Skin epidermis (tissue), 12 donors: ENCODE measurements around the gene TEX2.

Source experiments
- H3K27ac ChIP-seq, 21 experiments: fragments of 200-600 bp; sonication (generic) in 11 of 21; one replicate each; pipeline ENCODE4 v1.5.0; 2020; ENCODE audit warnings: mild to moderate bottlenecking in 3 of 21, inconsistent platforms in 2 of 21, moderate library complexity in 2 of 21
- H3K4me3 ChIP-seq, 7 experiments: fragments of 200-600 bp; sonication (generic) in 2 of 7; one replicate each; pipeline ENCODE4 v1.5.0; 2020; ENCODE audit warnings: inconsistent platforms in 2 of 7, mild to moderate bottlenecking in 2 of 7, moderate library complexity in 1 of 7

Gene TEX2, protein sequence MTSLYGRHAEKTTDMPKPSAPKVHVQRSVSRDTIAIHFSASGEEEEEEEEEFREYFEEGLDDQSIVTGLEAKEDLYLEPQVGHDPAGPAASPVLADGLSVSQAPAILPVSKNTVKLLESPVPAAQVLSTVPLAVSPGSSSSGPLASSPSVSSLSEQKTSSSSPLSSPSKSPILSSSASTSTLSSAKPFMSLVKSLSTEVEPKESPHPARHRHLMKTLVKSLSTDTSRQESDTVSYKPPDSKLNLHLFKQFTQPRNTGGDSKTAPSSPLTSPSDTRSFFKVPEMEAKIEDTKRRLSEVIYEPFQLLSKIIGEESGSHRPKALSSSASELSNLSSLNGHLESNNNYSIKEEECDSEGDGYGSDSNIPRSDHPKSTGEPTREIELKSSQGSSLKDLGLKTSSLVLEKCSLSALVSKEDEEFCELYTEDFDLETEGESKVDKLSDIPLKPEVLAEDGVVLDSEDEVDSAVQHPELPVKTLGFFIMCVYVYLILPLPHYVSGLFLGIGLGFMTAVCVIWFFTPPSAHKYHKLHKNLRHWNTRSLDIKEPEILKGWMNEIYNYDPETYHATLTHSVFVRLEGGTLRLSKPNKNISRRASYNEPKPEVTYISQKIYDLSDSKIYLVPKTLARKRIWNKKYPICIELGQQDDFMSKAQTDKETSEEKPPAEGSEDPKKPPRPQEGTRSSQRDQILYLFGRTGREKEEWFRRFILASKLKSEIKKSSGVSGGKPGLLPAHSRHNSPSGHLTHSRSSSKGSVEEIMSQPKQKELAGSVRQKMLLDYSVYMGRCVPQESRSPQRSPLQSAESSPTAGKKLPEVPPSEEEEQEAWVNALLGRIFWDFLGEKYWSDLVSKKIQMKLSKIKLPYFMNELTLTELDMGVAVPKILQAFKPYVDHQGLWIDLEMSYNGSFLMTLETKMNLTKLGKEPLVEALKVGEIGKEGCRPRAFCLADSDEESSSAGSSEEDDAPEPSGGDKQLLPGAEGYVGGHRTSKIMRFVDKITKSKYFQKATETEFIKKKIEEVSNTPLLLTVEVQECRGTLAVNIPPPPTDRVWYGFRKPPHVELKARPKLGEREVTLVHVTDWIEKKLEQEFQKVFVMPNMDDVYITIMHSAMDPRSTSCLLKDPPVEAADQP

DNA sequence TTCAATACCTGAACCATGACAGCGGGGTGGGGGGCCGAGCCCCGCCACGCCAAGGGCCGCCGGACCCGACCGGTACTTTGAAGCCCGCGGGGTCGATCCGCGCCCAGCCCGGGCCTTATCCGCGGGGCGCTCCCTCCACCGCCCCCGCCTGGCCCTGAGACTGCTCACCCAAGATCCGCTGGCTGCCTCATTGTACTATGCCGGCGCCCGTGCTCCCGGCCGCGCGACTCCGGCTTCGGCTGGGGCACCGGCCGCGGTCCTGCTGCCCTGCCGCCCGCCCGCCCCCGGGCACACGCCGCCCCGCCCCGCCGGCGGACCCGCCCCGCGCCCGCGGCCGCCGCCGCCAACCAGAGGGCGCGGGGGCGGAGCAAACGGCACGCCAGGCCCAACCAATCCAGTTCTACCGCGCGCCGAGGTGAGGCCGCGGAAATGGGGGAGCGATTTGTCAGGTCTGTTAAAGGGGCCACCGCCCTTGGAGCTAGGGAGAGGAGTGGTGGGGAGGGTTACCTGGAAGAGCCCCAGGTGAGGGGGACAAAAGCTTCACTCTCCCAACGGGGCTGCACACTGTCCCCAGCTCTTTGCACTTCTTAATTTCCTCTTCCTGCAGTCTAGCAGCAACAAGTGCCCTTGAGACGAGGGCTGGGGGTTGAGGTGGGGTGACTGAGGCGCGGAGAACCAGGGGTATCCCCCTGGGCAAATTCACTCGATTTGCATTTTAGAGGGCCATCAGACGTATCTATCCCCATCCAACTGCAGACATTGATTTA, at the start of gene TEX2:
Gene TEX2 (minus strand): TSS at position 261 of the 767 bp plus-strand sequence. CDS start 49,043 bp downstream, outside the sequence.
- H3K27ac ChIP-seq = peak within 1 kb of the TSS; percentile 69 to 94 (median 90)
- peak within 1 kb of the TSS; percentile 74 to 100 (median 97) for H3K4me3 ChIP-seq

DNA sequence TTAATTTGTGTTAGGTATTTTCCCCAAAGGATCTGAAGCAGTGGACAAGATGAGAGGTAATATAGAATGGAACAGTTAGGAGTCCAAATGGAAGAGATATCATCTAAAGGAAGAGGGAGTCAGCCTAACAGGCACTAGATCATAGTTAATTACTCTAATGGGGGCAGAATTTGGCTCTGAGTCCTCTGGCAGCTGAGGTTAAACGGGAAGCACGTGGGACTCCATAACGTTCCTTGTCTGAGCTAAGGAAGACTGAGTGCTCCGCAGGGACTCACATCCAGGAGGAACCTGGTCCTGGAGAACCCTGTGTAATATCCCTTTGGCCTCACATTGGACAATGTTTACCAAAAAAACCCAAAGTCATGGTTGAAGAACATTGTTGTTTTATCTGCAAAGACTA, 46.6 kb upstream of the TEX2 start:
- Histone ChIP-seq H3K4me3 (no peak overlapping the region), H3K27ac (peak overlapping the region in 1 of 21 experiments; percentile 12)

DNA sequence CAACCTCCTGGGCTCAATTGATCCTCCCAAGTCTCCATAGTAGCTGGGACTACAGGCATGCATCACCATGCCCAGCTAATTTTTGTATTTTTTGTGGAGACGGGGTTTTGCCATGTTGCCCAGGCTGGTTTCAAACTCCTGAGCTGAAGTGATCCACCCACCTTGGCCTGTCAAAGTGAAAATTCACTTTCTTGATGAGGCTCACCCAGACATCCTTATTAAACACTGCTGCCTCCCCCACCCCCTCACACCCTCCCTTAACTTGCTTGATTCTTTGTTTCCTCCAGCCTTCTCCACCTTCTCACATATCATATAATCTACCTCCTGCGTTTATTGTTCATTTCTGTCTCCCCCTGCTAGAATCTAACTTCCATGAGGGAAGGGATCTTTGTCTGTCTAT, 46.0 kb upstream of the TEX2 start:
- no peak overlapping the region for H3K4me3 ChIP-seq

DNA sequence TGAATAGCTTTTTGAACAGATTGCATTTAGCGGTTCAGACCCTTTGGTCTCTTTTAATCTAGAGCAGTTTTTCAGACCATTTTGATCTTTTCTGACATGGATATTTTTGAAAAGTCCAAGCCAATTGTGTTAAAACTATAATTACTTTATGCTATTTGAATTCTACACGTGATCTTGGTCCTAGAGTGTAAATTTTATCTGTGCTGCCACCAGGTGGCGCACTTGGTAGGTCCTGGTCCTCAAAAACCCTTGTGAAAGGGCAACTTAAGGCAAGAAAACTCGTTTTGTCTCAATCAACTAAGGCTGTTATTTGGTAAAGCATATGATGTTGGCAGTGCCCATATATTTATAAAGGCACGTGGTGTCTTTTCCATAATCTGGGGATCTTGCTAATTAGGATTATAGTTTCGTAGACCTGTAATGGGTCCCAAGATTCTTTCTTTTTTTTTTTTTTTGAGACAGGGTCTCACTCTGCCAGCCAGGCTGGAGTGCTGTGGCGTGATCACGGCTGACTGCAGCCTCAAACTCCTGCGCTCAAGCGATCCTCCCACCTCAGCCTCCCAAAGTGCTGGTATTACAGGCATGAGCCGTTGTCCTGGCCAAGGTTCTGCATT, 43.9 kb upstream of the TEX2 start:
- H3K4me3 ChIP-seq = no peak overlapping the region

More for the DNA sequence above, 46.0 kb upstream of the TEX2 start:
- no peak overlapping the region for H3K27ac ChIP-seq

DNA sequence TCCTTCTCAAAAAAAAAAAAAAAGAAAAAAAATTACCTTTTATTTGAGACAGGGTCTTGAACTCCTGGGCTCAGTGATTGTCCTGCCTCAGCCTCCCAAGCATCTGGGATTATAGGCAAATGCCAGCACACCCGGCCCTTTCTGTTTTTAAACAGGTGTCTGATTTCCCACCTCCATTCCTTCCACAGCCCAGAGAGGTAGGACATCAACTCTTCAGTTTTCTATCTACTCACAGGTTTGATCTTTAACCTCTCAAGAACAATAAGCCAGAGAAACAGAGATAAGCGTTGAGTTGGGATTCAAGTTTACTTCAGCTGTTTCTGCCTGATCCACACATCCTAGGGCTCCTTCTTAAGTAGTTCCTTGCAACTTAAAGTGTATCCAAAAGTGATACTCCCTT, 41.5 kb upstream of the TEX2 start:
- Histone ChIP-seq H3K27ac (no peak overlapping the region), H3K4me3 (no peak overlapping the region)

More for the DNA sequence above, 43.9 kb upstream of the TEX2 start:
- no peak overlapping the region for H3K27ac ChIP-seq

DNA sequence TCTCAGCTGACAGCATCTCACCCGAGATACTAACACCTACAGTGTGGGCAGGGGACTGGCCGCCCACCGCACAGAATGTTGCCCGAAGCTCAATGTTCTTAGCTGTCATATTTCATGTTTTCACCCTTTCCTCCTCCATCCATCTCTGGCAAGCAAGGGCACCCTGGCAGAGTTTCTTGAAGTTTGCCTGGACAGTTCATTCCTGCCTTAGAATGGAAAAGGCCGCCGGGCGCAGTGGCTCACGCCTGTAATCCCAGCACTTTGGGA, 37.6 kb upstream of the TEX2 start:
- no peak overlapping the region for H3K27ac ChIP-seq
- H3K4me3 ChIP-seq = no peak overlapping the region

DNA sequence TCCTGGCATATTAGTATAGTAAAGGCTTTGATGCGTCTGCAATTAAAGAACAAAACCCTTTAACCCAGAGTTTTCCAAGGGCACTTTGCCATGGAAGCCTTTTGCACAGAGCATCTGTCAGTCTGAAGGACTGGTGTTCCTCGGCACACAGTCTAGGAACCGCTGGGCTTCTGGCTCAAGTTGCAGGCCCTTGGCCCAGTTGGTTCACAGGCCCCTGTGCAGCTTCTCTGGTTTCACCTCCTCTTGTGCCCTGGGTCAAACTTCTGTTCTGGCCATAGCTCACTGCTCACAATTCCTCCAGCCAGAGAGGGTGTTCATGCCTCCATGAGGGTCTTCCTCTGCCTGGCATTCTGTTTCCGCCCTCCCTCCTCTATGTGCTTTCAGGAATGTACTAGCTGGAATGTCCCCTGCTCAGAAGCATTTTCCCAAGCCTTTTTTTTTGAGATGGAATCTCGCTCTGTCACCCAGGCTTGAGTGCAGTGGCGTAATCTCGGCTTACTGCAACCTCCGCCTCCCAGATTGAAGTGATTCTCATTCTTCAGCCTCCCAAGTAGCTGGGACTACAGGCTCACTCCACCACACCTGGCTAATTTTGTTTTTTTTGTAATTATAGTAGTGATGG, 34.5 kb upstream of the TEX2 start:
- Histone ChIP-seq H3K4me3 (no peak overlapping the region), H3K27ac (no peak overlapping the region)

DNA sequence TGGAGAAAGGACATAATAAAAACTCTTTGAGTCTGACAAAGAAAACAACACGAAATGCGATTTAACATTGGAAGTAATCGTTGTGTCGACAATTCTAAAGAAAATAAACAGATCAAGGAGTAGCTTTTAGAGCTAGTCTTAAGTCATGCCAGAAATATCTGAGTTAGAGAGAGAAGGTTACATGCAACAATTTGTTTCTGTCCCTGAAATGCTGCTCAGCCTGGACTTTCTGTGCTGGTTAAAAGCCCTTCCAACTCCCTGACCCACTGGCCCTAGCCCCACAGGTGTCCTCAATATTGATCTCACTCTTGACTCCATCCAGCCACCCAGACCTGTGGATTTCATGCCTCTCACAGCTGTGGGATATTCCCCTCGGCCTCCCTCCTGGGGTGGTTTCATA, 33.2 kb upstream of the TEX2 start:
- no peak overlapping the region for H3K4me3 ChIP-seq
- H3K27ac ChIP-seq = no peak overlapping the region

DNA sequence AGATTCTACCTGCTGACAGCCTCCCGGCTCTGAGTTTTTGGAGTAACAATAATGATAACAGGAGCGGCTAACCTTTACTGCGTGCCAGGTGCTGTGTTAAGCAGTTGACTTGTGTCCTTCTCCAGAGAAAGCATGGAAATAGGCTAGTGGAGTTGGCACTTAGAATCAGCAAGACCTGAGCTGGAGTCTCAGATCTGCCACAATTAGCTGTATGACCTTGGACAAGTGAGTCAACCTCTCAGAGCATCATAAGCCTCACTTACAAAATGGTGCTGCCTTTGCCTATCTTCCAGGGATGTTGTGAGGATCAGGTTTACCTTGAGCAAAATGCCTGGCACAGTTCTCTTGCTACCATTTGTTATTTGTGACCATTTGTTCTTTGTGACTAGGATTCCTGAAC, 32.1 kb upstream of the TEX2 start:
- Histone ChIP-seq H3K27ac (no peak overlapping the region), H3K4me3 (no peak overlapping the region)

DNA sequence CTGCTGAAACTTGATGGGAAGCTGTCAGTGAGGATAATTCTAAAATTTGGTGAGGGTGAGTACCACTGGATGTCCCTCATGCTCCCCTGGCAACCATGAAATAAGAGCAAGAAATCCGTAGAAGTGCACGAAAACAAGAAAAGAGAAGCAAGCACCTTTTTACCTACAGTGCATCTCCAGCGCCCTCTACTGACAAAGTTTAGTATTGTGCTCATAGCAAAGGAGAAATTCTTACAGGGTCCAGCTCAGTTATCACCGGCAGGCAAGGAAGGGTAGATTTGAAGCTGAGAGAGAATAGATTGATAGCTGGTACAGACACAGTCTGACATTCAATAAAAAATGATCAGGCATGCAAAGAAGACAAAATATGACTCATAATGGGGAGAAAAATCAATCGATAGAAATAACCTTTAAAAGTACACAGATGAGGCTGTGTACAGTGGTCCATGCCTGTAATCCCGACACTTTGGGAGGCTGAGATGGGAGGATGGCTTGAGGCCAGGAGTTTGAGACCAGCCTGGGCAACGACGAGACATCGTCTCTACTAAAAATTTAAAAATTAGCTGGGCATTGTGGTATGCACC, 28.3 kb upstream of the TEX2 start:
- Histone ChIP-seq H3K4me3 (no peak overlapping the region), H3K27ac (no peak overlapping the region)

DNA sequence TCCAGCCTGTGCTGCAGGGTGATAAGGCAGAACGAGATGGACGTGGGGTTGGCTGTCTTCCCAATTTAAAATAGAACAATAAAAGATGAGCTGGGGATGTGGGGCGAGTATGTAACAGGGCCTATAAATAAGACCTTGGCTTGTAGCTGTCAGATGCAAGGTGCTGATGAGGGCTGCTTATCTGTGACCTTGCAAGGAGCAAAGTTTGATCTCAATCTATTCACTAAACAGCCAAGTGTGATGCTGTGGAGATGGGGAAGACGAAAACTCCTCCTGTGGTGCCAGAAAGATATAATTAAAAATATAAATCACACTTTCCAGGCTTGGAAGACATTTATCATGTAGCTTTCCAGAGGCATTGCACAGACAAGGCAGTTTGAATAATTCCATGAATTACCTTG, 26.7 kb upstream of the TEX2 start:
- Histone ChIP-seq H3K27ac (no peak overlapping the region), H3K4me3 (no peak overlapping the region)

DNA sequence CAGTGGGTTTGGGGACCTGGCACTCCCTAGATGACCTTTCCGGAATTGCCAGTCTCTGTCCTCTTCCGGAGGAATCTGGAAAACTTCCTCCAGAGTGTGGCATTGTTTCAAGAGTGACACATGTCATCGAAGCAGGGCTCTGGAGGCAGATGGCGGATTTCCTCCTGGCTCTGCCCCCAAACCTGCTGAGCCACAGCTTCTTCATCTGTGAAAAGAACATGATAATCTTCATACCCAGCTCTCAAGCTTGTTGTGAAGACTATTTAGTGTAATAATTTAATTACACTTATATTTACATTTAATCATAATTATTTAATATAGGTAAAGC, 19.7 kb upstream of the TEX2 start:
- Histone ChIP-seq H3K4me3 (no peak overlapping the region), H3K27ac (peak overlapping the region in 2 of 21 experiments; percentile 11 to 28)

DNA sequence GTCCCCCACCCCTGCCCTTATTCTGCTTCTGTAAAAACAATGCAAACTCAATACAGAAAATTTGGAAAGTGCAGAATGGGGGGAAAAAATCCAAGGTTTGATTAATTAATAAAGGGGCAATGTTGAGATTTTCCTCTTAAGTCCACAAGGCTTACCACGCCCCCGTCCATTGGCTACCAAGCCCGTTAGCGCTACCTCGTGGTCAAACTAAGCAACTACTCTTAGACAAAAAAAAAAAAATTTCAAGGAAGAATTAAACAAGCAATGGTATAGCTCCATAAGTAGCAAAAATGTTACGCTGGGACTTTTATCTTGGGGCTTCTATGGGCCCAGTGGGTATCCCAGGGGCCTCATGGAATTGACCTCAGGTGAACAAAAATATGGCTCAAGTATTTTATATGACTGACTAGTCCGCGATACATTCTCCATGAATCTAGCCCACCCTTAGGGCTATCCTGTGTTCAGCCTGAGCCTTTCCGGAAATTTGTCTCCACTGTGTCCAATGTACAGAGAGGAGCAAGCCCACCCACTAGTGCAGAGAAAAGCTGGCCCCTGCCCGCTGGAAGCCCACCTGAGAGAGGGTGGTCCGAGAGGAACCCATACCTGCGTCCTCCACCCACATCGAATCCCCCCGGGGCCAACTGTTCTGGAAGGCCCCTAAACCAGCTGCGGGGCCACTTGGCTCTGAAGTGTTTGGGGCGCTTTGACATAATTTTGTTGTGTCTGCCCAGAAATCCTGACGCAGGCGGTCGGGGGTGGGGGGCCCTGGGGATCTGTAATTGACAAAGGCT, 19.1 kb upstream of the TEX2 start:
- Histone ChIP-seq H3K4me3 (no peak overlapping the region), H3K27ac (peak overlapping the region in 4 of 21 experiments; percentile 11 to 49 (median 34))

DNA sequence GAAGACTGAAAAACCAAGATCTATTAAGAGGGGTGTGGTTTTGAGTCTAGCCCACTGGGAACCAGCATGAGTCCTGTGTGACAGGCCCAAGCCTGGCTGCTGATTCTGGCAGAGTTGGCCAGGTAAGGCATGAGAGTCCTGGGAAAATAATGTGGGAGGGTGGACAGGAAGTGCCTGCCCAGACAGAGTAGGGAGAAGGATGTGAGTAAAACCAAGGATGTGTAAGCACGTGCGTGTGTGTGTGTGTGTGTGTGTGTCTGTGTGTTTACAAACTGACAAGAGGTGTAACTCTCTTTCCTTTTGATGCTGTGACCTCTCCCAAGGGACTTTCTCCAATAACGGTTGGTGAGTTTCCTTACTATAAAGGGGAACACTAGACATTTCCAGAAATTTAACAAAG, 15.6 kb upstream of the TEX2 start:
- no peak overlapping the region for H3K27ac ChIP-seq
- H3K4me3 ChIP-seq = no peak overlapping the region

DNA sequence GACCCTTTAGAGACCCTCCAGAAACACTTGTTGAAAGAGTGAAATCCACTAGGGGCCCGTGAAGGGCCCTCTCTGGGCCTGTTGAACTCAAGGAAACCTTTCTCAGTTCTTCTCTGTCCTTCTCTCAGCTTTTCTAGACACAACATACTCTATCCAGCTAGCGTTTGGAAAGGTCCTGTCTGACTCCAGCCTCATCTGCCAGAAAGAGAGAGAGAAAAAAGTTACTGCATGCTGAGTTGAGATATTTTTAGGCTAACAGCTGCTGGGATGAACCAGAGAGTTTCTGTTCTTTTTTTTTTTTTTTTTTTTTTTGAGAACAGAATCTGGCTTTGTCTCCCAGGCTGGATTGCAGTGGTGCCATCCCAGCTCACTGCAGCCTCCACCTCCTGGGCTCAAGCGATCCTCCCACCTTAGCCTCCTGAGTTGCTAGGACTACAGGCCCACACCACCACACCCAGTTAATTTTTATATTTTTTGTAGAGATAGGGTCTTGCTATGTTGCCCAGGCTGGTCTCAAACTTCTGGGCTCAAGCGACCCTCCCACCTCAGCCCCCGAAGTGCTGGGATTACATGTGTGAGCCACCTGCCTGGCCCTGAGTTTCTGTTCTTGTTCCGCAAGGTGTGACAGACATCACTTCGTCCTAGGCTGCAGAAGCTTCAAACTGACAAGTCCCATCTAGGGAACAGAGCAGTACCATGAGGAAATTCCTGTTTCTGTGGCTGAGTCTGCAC, 14.9 kb upstream of the TEX2 start:
- Histone ChIP-seq H3K27ac (peak overlapping the region in 6 of 21 experiments; percentile 16 to 55 (median 44)), H3K4me3 (no peak overlapping the region)

DNA sequence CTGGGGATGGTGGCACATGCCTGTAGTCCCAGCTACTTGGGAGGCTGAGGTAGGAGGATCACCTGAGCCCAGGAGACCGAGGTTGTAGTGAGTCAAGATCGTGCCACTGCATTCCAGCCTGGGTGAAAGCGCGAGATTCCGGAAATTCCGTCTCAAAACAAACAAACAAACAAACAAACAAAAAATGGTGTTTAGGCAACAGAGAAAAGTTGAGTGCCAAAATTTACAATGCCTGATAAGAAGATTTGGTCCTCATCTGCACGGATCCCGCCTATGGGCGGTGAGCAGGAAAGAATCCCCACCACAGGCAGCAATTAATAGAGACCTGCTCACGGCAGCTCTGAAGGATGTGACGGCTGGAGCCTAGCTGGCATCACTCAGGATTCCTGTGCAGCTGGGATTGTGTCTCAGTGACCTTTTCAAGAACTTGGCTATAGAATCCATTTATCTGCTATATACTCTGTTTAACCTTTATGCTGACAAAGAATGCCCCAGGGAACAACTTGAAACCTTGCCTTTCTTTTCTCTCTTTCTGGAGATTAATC, 14.0 kb upstream of the TEX2 start:
- H3K4me3 ChIP-seq = no peak overlapping the region
- H3K27ac ChIP-seq = peak overlapping the region in 4 of 21 experiments; percentile 30 to 55 (median 44)

DNA sequence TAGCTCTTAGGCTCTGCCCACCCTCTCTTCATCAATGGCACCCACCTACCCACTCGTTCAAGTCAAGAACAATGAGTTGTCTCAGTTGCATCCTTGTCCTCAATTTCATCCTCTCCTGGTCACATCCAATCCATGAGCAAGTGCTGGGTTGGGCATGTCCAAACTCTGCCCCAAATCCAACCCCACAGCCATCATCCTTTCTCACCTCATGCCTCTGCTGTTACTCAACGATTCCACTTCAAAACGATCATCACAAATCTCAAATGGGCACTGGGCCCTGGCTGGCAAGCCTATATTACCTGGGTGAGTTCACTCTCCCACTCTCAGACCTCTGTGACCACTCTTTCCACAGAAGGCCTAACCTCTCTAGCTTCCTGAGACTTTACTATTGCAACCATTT, 12.0 kb upstream of the TEX2 start:
- Histone ChIP-seq H3K27ac (no peak overlapping the region), H3K4me3 (no peak overlapping the region)
